Measurements from ENCODE around the gene KLHL40.
A peak's percentile ranks its signal among the peaks of the same experiment; 100 is the strongest.

KLHL40 gene

GRCh38 chr3:42667523-42668412 is 17.6 kb upstream of the KLHL40 start:
- TF ChIP-seq JUND (IDR thresholded peaks at IDR 0.05; ENCODE audit: low read depth), result no peak
- in situ Hi-C loops (cut with HindIII; ENCODE audit: low pct_unique_long_range_greater_than_20kb, low sequenced_read_pairs), result no loop called here
- DNase-seq (ENCODE audit: low read depth in 1 of 2, low spot score in 1 of 2), result peak in 1 of 2 experiments; percentile 13

GRCh38 chr3:42668413-42668760 is 16.9 kb upstream of the KLHL40 start:
- in situ Hi-C loops (cut with HindIII; ENCODE audit: low pct_unique_long_range_greater_than_20kb, low sequenced_read_pairs), result no loop called here
- TF ChIP-seq JUND (IDR thresholded peaks at IDR 0.05; ENCODE audit: low read depth), result no peak
- no peak for DNase-seq (ENCODE audit: low read depth in 1 of 2, low spot score in 1 of 2)

- no peak for DNase-seq (ENCODE audit: low read depth in 1 of 2, low spot score in 1 of 2)
Observed at GRCh38 chr3:42668793-42669217, 16.5 kb upstream of the KLHL40 start.

GRCh38 chr3:42670051-42670576 is 15.2 kb upstream of the KLHL40 start:
- no peak for TF ChIP-seq JUND (IDR thresholded peaks at IDR 0.05; ENCODE audit: low read depth)
- no peak for DNase-seq (ENCODE audit: low read depth in 1 of 2, low spot score in 1 of 2)
- in situ Hi-C loops (cut with HindIII; ENCODE audit: low pct_unique_long_range_greater_than_20kb, low sequenced_read_pairs), result no loop called here

More at GRCh38 chr3:42668793-42669217, 16.5 kb upstream of the KLHL40 start:
- in situ Hi-C loops (cut with HindIII; ENCODE audit: low pct_unique_long_range_greater_than_20kb, low sequenced_read_pairs), result no loop called here
- TF ChIP-seq JUND (IDR thresholded peaks at IDR 0.05; ENCODE audit: low read depth), result no peak

GRCh38 chr3:42670670-42671069 is 14.7 kb upstream of the KLHL40 start:
- no peak for DNase-seq (ENCODE audit: low read depth in 1 of 2, low spot score in 1 of 2)
- in situ Hi-C loops (cut with HindIII; ENCODE audit: low pct_unique_long_range_greater_than_20kb, low sequenced_read_pairs), result no loop called here

GRCh38 chr3:42672515-42672914 is 12.8 kb upstream of the KLHL40 start:
- DNase-seq (ENCODE audit: low read depth in 1 of 2, low spot score in 1 of 2), result no peak
- in situ Hi-C loops (cut with HindIII; ENCODE audit: low pct_unique_long_range_greater_than_20kb, low sequenced_read_pairs), result no loop called here
- TF ChIP-seq JUND (IDR thresholded peaks at IDR 0.05; ENCODE audit: low read depth), result no peak

More at GRCh38 chr3:42670670-42671069, 14.7 kb upstream of the KLHL40 start:
- no peak for TF ChIP-seq JUND (IDR thresholded peaks at IDR 0.05; ENCODE audit: low read depth)

- in situ Hi-C loops (cut with HindIII; ENCODE audit: low pct_unique_long_range_greater_than_20kb, low sequenced_read_pairs), result no loop called here
- no peak for DNase-seq (ENCODE audit: low read depth in 1 of 2, low spot score in 1 of 2)
- TF ChIP-seq JUND (IDR thresholded peaks at IDR 0.05; ENCODE audit: low read depth), result no peak
Observed at GRCh38 chr3:42673082-42673481, 12.3 kb upstream of the KLHL40 start.

GRCh38 chr3:42674146-42674545 is 11.2 kb upstream of the KLHL40 start:
- in situ Hi-C loops (cut with HindIII; ENCODE audit: low pct_unique_long_range_greater_than_20kb, low sequenced_read_pairs), result no loop called here
- no peak for DNase-seq (ENCODE audit: low read depth in 1 of 2, low spot score in 1 of 2)

GRCh38 chr3:42675909-42676308 is 9.4 kb upstream of the KLHL40 start:
- DNase-seq (ENCODE audit: low read depth in 1 of 2, low spot score in 1 of 2), result no peak
- in situ Hi-C loops (cut with HindIII; ENCODE audit: low pct_unique_long_range_greater_than_20kb, low sequenced_read_pairs), result no loop called here
- no peak for TF ChIP-seq JUND (IDR thresholded peaks at IDR 0.05; ENCODE audit: low read depth)

More at GRCh38 chr3:42674146-42674545, 11.2 kb upstream of the KLHL40 start:
- no peak for TF ChIP-seq JUND (IDR thresholded peaks at IDR 0.05; ENCODE audit: low read depth)

- in situ Hi-C loops (cut with HindIII; ENCODE audit: low pct_unique_long_range_greater_than_20kb, low sequenced_read_pairs), result no loop called here
- no peak for DNase-seq (ENCODE audit: low read depth in 1 of 2, low spot score in 1 of 2)
- TF ChIP-seq JUND (IDR thresholded peaks at IDR 0.05; ENCODE audit: low read depth), result no peak
Observed at GRCh38 chr3:42678447-42678846, 6.9 kb upstream of the KLHL40 start.

- DNase-seq (ENCODE audit: low read depth in 1 of 2, low spot score in 1 of 2), result no peak
- in situ Hi-C loops (cut with HindIII; ENCODE audit: low pct_unique_long_range_greater_than_20kb, low sequenced_read_pairs), result no loop called here
- no peak for TF ChIP-seq JUND (IDR thresholded peaks at IDR 0.05; ENCODE audit: low read depth)
Observed at GRCh38 chr3:42680271-42680670, 5.1 kb upstream of the KLHL40 start.

- in situ Hi-C loops (cut with HindIII; ENCODE audit: low pct_unique_long_range_greater_than_20kb, low sequenced_read_pairs), result no loop called here
- TF ChIP-seq JUND (IDR thresholded peaks at IDR 0.05; ENCODE audit: low read depth), result no peak
- DNase-seq (ENCODE audit: low read depth in 1 of 2, low spot score in 1 of 2), result no peak
Observed at GRCh38 chr3:42680806-42681205, 4.5 kb upstream of the KLHL40 start.

GRCh38 chr3:42681361-42682038 is 3.8 kb upstream of the KLHL40 start:
- in situ Hi-C loops (cut with HindIII; ENCODE audit: low pct_unique_long_range_greater_than_20kb, low sequenced_read_pairs), result no loop called here
- DNase-seq (ENCODE audit: low read depth in 1 of 2, low spot score in 1 of 2), result no peak
- TF ChIP-seq JUND (IDR thresholded peaks at IDR 0.05; ENCODE audit: low read depth), result no peak
